Hepatocyte (in vitro differentiated cells): ENCODE data around the gene ADAM8.

Experiments used
- EZH2 ChIP-seq: fragments of 200-600 bp; sonication (generic); IDR thresholded peaks from 2 replicates; pipeline ENCODE4 v1.6.1; 2016; ENCODE audit warnings: antibody characterized with exemption, mild to moderate bottlenecking, borderline replicate concordance
- EZH2phosphoT487 ChIP-seq: fragments of 200-600 bp; sonication (generic); IDR thresholded peaks from one replicate; pipeline ENCODE4 v1.6.1; 2018; ENCODE audit warnings: antibody characterized with exemption, mild to moderate bottlenecking, low read depth, moderate library complexity; ENCODE audit not compliant: unreplicated experiment, severe bottlenecking
- TF ChIP-seq, protein P1 (sequence below): fragments of 200-600 bp; sonication (generic); IDR thresholded peaks from 2 replicates; pipeline ENCODE4 v1.5.1; 2016; ENCODE audit warnings: antibody characterized with exemption, mild to moderate bottlenecking; ENCODE audit not compliant: poor library complexity

DNA sequence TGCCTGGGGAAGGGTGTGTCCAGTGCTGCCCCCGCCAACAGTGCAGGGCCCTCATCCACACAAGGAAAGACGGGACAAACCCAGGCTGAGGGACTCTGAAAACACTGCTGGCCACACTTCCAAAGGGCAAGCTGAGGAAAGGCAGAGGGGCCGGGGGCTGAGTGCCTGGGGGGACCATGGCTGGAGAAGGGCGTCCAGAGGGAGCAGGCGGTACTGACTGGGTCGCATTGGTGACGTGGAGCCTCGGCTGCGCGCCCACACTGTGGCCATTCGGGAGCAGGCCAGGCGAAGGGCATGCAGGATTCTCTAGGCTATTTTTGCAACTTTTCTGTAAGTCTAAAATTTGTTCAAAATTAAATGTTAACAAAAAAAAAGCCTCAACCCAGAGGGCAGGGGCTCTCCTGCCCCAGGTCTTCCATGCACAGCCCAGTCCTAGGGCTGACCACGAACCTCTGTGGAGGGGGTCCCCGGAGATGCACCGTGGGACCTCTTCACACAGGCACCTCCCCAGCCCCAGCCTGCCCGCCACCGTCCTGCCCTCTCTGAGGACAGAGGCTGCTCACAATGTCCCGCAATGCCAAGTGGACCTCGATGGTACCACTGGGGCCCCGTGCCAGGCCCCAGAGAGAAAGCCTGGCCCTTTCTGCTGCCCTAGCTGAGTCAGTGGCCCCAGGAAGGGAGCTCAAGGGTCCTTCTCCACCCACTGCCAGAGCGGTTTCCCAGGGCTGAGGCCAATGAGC lies 10.4 kb downstream of the ADAM8 start:
- TF ChIP-seq, protein P1, sequence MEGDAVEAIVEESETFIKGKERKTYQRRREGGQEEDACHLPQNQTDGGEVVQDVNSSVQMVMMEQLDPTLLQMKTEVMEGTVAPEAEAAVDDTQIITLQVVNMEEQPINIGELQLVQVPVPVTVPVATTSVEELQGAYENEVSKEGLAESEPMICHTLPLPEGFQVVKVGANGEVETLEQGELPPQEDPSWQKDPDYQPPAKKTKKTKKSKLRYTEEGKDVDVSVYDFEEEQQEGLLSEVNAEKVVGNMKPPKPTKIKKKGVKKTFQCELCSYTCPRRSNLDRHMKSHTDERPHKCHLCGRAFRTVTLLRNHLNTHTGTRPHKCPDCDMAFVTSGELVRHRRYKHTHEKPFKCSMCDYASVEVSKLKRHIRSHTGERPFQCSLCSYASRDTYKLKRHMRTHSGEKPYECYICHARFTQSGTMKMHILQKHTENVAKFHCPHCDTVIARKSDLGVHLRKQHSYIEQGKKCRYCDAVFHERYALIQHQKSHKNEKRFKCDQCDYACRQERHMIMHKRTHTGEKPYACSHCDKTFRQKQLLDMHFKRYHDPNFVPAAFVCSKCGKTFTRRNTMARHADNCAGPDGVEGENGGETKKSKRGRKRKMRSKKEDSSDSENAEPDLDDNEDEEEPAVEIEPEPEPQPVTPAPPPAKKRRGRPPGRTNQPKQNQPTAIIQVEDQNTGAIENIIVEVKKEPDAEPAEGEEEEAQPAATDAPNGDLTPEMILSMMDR: no peak
- no peak for TF ChIP-seq EZH2
- no peak for TF ChIP-seq EZH2phosphoT487
